Endothelial cell of umbilical vein (primary cell): Measurements from ENCODE around the gene LRP5. TPM values are rescaled to one million over a fixed set of nuclear protein-coding genes. Genes with fewer than 3 reads are reported as not detected.

Experiments used
- BruUV-seq: library from RNA; stranded (reverse); fragments of 400-500 nt; replicated peaks from 2 replicates; lab custom pipeline; 2021; lab: Mats Ljungman, UMichigan
- CTCF ChIA-PET: fragments of 300-600, 350-600 bp; sonication (Branson Sonifier 250); formaldehyde crosslinking; loops from one replicate; lab custom pipeline; 2021; ENCODE audit warnings: antibody characterized with exemption, inconsistent platforms; lab: Charles Lee
- POLR2A ChIA-PET: fragments of 300-600, 350-600 bp; sonication (Branson Sonifier 250); formaldehyde crosslinking; loops from one replicate; lab custom pipeline; 2021; ENCODE audit warnings: antibody characterized with exemption, inconsistent platforms; lab: Charles Lee
- DNase-seq: peaks from one replicate; pipeline ENCODE4 v3.0.0-alpha.2; 2011; ENCODE audit warnings: low read depth, low spot score
- FAIRE-seq: peaks from 2 replicates; lab custom pipeline; 2011; peaks lifted over from hg19 to GRCh38; lab: Jason Lieb, UNC
- H2AFZ ChIP-seq: 2 replicates; pipeline ENCODE4 v1.6.0; 2012; ENCODE audit warnings: low read depth, low read length, control low read depth, inconsistent platforms
- H3K27ac ChIP-seq: 2 replicates; pipeline ENCODE4 v1.5.1; 2011; ENCODE audit warnings: low read depth, mild to moderate bottlenecking, control low read depth, low read length, moderate library complexity; ENCODE audit not compliant: insufficient read depth
- H3K27me3 ChIP-seq, 2 experiments: 2 replicates each; pipeline versions ENCODE4 v1.6.0 to v1.6.1; 2011; ENCODE audit warnings: low read length in 2 of 2, mixed read lengths in 1 of 2; ENCODE audit not compliant: control insufficient read depth in 2 of 2, insufficient read depth in 2 of 2
- H3K36me3 ChIP-seq, 2 experiments: 2 replicates in 1 of 2; 3 replicates in 1 of 2; pipeline ENCODE4 v1.5.1; 2011; ENCODE audit warnings: low read length in 2 of 2, mild to moderate bottlenecking in 1 of 2, moderate library complexity in 1 of 2; ENCODE audit not compliant: control insufficient read depth in 2 of 2, insufficient read depth in 2 of 2; ENCODE audit errors: extremely low read depth in 1 of 2
- H3K4me1 ChIP-seq: 3 replicates; pipeline ENCODE4 v1.5.1; 2011; ENCODE audit warnings: mild to moderate bottlenecking, low read length; ENCODE audit not compliant: control insufficient read depth, insufficient read depth; ENCODE audit errors: extremely low read depth
- H3K4me2 ChIP-seq: 2 replicates; pipeline ENCODE4 v1.6.1; 2011; ENCODE audit warnings: low read length, control low read depth, mixed read lengths; ENCODE audit not compliant: insufficient read depth
- H3K4me3 ChIP-seq, 3 experiments: fragments of 200-600 bp in 1 of 3; sonication (generic), shearing (Covaris generic) in 1 of 3; replicated peaks in 1 of 3; 2 replicates each; pipeline ENCODE4 v1.5.1; 2011 to 2016; ENCODE audit warnings: control low read depth in 3 of 3, low read length in 3 of 3, mild to moderate bottlenecking in 2 of 3, inconsistent platforms in 1 of 3, low read depth in 1 of 3, moderate library complexity in 1 of 3; ENCODE audit not compliant: insufficient read depth in 1 of 3
- H3K79me2 ChIP-seq: 2 replicates; pipeline ENCODE4 v1.6.0; 2012; ENCODE audit warnings: low read length, inconsistent platforms; ENCODE audit not compliant: control insufficient read depth, insufficient read depth
- H3K9ac ChIP-seq: replicated peaks from 2 replicates; pipeline ENCODE3; 2011; ENCODE audit warnings: low read length, control low read depth; ENCODE audit not compliant: insufficient read depth; ENCODE audit errors: extremely low read depth
- H3K9me1 ChIP-seq: replicated peaks from 3 replicates; pipeline ENCODE4 v1.6.0; 2011; ENCODE audit warnings: mild to moderate bottlenecking, low read length; ENCODE audit not compliant: control insufficient read depth, insufficient read depth; ENCODE audit errors: extremely low read depth
- H3K9me3 ChIP-seq: replicated peaks from 2 replicates; pipeline ENCODE4 v1.5.1; 2012; ENCODE audit warnings: low read length, inconsistent platforms; ENCODE audit not compliant: control insufficient read depth, insufficient read depth
- H4K20me1 ChIP-seq: replicated peaks from 2 replicates; pipeline ENCODE3; 2011; ENCODE audit warnings: mild to moderate bottlenecking, low read length; ENCODE audit not compliant: control insufficient read depth, insufficient read depth; ENCODE audit errors: extremely low read depth
- EZH2 ChIP-seq: IDR thresholded peaks from 2 replicates; pipeline ENCODE4 v1.6.1; 2012; ENCODE audit warnings: borderline replicate concordance, low read depth, mild to moderate bottlenecking, moderate library complexity, low read length, inconsistent platforms; ENCODE audit not compliant: severe bottlenecking
- FOS ChIP-seq: IDR thresholded peaks from 2 replicates; pipeline ENCODE4 v1.6.1; 2011; ENCODE audit warnings: mild to moderate bottlenecking, low read length, moderate library complexity, borderline replicate concordance; ENCODE audit not compliant: insufficient read depth
- GATA2 ChIP-seq: IDR thresholded peaks from 2 replicates; pipeline ENCODE4 v1.7.0; 2011; ENCODE audit warnings: low read depth, mild to moderate bottlenecking, moderate library complexity, mixed read lengths, low read length; ENCODE audit not compliant: insufficient read length, insufficient read depth
- JUN ChIP-seq: IDR thresholded peaks from 2 replicates; pipeline ENCODE4 v1.6.1; 2011; ENCODE audit warnings: borderline replicate concordance, low read depth; ENCODE audit not compliant: insufficient read length, insufficient read depth
- MAX ChIP-seq: IDR thresholded peaks from 2 replicates; pipeline ENCODE4 v1.6.1; 2011; ENCODE audit not compliant: insufficient read depth, insufficient read length
- MYC ChIP-seq: IDR thresholded peaks from one replicate; pipeline ENCODE4 v1.6.1; 2011; ENCODE audit warnings: mild to moderate bottlenecking, low read depth, low read length
- POLR2A ChIP-seq: IDR thresholded peaks from 2 replicates; pipeline ENCODE4 v1.6.1; 2012; ENCODE audit warnings: low read depth, mild to moderate bottlenecking, control low read depth, low read length
- POLR2AphosphoS5 ChIP-seq: IDR thresholded peaks from 2 replicates; pipeline ENCODE4 v1.6.1; 2012; ENCODE audit warnings: low read depth, mild to moderate bottlenecking, control low read depth, low read length, moderate library complexity; ENCODE audit not compliant: insufficient read depth
- dilution Hi-C: fragments of 300-500 bp; cut with MboI; formaldehyde crosslinking; loops from one replicate; pipeline ENCODE4 v1.15.0; 2019; ENCODE audit warnings: low sequenced_read_pairs; ENCODE audit not compliant: extremely low pct_ligation_motif_present
- intact Hi-C: fragments of 100-400 bp; cut with micrococcal nuclease; formaldehyde crosslinking; loops from one replicate; pipeline ENCODE4 v1.10.0; 2022
- polyA plus RNA-seq, 4 experiments: library from polyadenylated mRNA; depleted of rRNA in 3 of 4; stranded (reverse) in 3 of 4; unstranded in 1 of 4; fragments of >200 nt; gene quantifications; 2 replicates each; pipeline versions ENCODE4 v1.2.1 to v1.2.3, GENCODE V29; 2011 to 2012; ENCODE audit warnings: missing spikeins in 1 of 4
- total RNA-seq: library from RNA; stranded (reverse); gene quantifications from 2 replicates; pipeline ENCODE4 v1.2.3, GENCODE V29; 2021

LRP5 gene
- total and polyA plus RNA-seq, 2 donors (not counting 3 experiments of a cell fraction or from before 2014, with no cell fraction given) = 35.1 to 51.8 TPM

- TF ChIP-seq MYC (no peak), POLR2AphosphoS5 (no peak), POLR2A (no peak), EZH2 (no peak), GATA2 (no peak), FOS (no peak), MAX (no peak)
- no peak overlapping the region for H3K9ac ChIP-seq
- no peak overlapping the region for H3K4me2 ChIP-seq
- no peaks in the 10 kb centered on the region for H3K9me3 ChIP-seq
- no peak overlapping the region for H2AFZ ChIP-seq
- FAIRE-seq (no peak), DNase-seq (no peak)
- no peaks in the 10 kb centered on the region for H3K9me1 ChIP-seq
- dilution Hi-C loops = no loop called here
- H3K79me2 ChIP-seq = no peaks in the 10 kb centered on the region
- no peaks in the 10 kb centered on the region for H3K27me3 ChIP-seq
- peaks cover 0 to 10% of the 10 kb centered on the region in 2 experiments for H3K36me3 ChIP-seq
- ChIA-PET POLR2A (no interaction called here), CTCF (no interaction called here)
- no peak overlapping the region for H3K27ac ChIP-seq
- no peak overlapping the region for H3K4me3 ChIP-seq
- H3K4me1 ChIP-seq = peaks cover 18% of the 10 kb centered on the region
- no TSS peak for BruUV-seq
- intact Hi-C loops = no loop called here
- no peaks in the 10 kb centered on the region for H4K20me1 ChIP-seq
Observed at GRCh38 chr11:68372625-68373024, 60.2 kb downstream of the LRP5 start.

DNA sequence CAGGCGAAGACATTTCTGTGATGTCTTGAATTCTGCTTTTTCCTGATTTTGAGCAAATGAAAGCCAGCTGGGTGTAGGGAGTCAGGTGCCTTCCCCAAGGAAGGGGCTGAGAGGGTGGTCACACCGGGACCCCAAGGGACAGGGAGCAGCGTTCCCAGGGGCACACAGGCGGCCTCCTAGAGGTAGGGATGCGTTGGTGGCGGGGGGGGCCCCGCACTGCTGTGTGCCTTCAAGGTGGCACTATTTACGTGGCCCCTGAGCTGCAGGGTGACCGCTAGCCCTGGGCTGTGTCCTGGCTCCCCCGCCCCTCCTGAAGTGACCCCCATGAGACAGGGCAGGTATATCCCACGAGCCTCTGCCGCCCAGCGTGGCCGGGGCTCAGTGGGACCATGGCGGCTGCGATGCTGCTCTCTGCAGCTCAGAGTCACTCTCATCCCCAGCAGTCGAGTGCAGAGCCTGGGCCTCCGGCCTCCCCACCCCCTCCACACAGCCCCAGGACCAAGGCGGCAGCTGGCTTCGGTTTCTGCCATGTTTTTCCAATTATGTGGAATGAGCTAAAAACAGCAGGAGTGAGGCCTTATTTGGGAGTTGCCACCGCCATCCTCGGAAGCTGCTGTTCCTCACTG, 60.9 kb downstream of the LRP5 start:
- no peak for TF ChIP-seq FOS
- no peak for TF ChIP-seq JUN
- no peak for TF ChIP-seq MAX
- no peak for TF ChIP-seq MYC
- no peak for TF ChIP-seq GATA2
- Histone ChIP-seq H3K36me3 (peaks cover 0 to 8% of the 10 kb centered on the region in 2 experiments), H3K4me1 (peaks cover 21% of the 10 kb centered on the region), H3K9me3 (no peaks in the 10 kb centered on the region), H3K79me2 (no peaks in the 10 kb centered on the region), H3K27me3 (no peaks in the 10 kb centered on the region), H3K4me2 (no peak overlapping the region), H3K27ac (no peak overlapping the region), H3K4me3 (no peak overlapping the region), H3K9ac (no peak overlapping the region), H4K20me1 (no peaks in the 10 kb centered on the region), H2AFZ (no peak overlapping the region), H3K9me1 (no peaks in the 10 kb centered on the region)
- intact Hi-C loops = no loop called here
- FAIRE-seq = no peak
- no TSS peak for BruUV-seq
- CTCF ChIA-PET = interaction anchor here (1.4 to 1.6 kb wide), 3 partner anchors 11 to 75 kb away, joined by 4 to 9 read pairs (median 5); no protein-coding TSS in a partner anchor
- dilution Hi-C loops = no loop called here
- no peak for DNase-seq
- POLR2A ChIA-PET = no interaction called here
